K562 (cell line): ENCODE data around the gene MMP7. TPM values are rescaled to one million over a fixed set of nuclear protein-coding genes. Genes with fewer than 3 reads are reported as not detected.

Source experiments
- ATAC-seq: fragments of 200-7000 bp; cut with Tn5 transposase; 3 replicates; pipeline ENCODE4 v1.9.1; 2020; ENCODE audit warnings: moderate library complexity
- BruUV-seq: library from RNA; stranded (reverse); fragments of 400-500 nt; replicated peaks from 2 replicates; lab custom pipeline; 2021; lab: Mats Ljungman, UMichigan
- CTCF ChIA-PET: fragments of 300-600 bp; formaldehyde crosslinking; extraction: SDS; loops from one replicate; lab custom pipeline; 2021; ENCODE audit warnings: low intra/inter-chr PET ratio; lab: Yijun Ruan, JAX
- POLR2A ChIA-PET: fragments of 300-600, 350-650 bp; sonication (Branson Sonifier 250); formaldehyde crosslinking; extraction: SDS; loops from one replicate; lab custom pipeline; 2021; ENCODE audit warnings: antibody characterized with exemption, inconsistent platforms; lab: Yijun Ruan, JAX
- DNase-seq, 4 experiments: peaks; one replicate each; pipeline versions ENCODE4 v3.0.0 to v3.0.0-alpha.2; 2011 to 2018; ENCODE audit warnings: low spot score in 3 of 4, mixed read lengths in 3 of 4; ENCODE audit errors: extremely low read depth in 1 of 4
- FAIRE-seq: peaks from 2 replicates; lab custom pipeline; 2011; peaks lifted over from hg19 to GRCh38; lab: Jason Lieb, UNC
- H2AFZ ChIP-seq: 2 replicates; pipeline ENCODE4 v1.6.0; 2011; ENCODE audit warnings: low read depth, low read length, control low read depth, inconsistent platforms
- H3K27ac ChIP-seq: fragments of 200-600 bp; 3 replicates; pipeline ENCODE4 v1.8.0; 2011; ENCODE audit warnings: low read depth, mild to moderate bottlenecking, control low read depth, inconsistent platforms, low read length, moderate library complexity, mixed read lengths; ENCODE audit errors: extremely low read depth
- H3K27me3 ChIP-seq, 2 experiments: fragments of 300-600 bp in 1 of 2; 2 replicates in 1 of 2; 3 replicates in 1 of 2; pipeline versions ENCODE4 v1.6.0 to v1.8.0; 2011; ENCODE audit warnings: inconsistent platforms in 2 of 2, low read length in 2 of 2, mild to moderate bottlenecking in 1 of 2, mixed read lengths in 1 of 2, moderate library complexity in 1 of 2; ENCODE audit not compliant: control insufficient read depth in 2 of 2, insufficient read depth in 2 of 2
- H3K36me3 ChIP-seq: fragments of 300-600 bp; 3 replicates; pipeline ENCODE4 v1.8.0; 2011; ENCODE audit warnings: mild to moderate bottlenecking, low read length, inconsistent platforms; ENCODE audit not compliant: control insufficient read depth, insufficient read depth
- H3K4me1 ChIP-seq, 2 experiments: fragments of 200-600 bp in 1 of 2; replicated peaks in 1 of 2; 2 replicates in 1 of 2; 3 replicates in 1 of 2; pipeline versions ENCODE4 v1.5.1 to v1.8.0; 2011; ENCODE audit warnings: inconsistent platforms in 2 of 2, low read length in 2 of 2, mild to moderate bottlenecking in 1 of 2, mixed read lengths in 1 of 2, moderate library complexity in 1 of 2; ENCODE audit not compliant: control insufficient read depth in 2 of 2, insufficient read depth in 2 of 2
- H3K4me2 ChIP-seq: 2 replicates; pipeline ENCODE4 v1.6.1; 2011; ENCODE audit warnings: low read length, control low read depth, inconsistent platforms, mixed read lengths; ENCODE audit not compliant: insufficient read depth
- H3K4me3 ChIP-seq: fragments of 200-600 bp; sonication (generic), shearing (Covaris generic); 2 replicates; pipeline ENCODE4 v1.5.1; 2016; ENCODE audit warnings: control low read depth, inconsistent platforms
- H3K79me2 ChIP-seq: fragments of 200-600 bp; 3 replicates; pipeline ENCODE4 v1.8.0; 2011; ENCODE audit warnings: low read length, inconsistent platforms; ENCODE audit not compliant: control insufficient read depth, insufficient read depth
- H3K9ac ChIP-seq, 2 experiments: 2 replicates each; pipeline versions ENCODE4 v1.6.0 to v1.6.1; 2011; ENCODE audit warnings: low read depth in 2 of 2, low read length in 2 of 2, control low read depth in 1 of 2, inconsistent platforms in 1 of 2, mild to moderate bottlenecking in 1 of 2, mixed read lengths in 1 of 2; ENCODE audit not compliant: insufficient read depth in 1 of 2
- H3K9me1 ChIP-seq: one replicate; pipeline ENCODE4 v1.6.0; 2011; ENCODE audit warnings: inconsistent platforms, mild to moderate bottlenecking, low read length, moderate library complexity; ENCODE audit not compliant: control insufficient read depth, insufficient read depth
- H3K9me3 ChIP-seq: replicated peaks from 2 replicates; pipeline ENCODE4 v1.5.1; 2011; ENCODE audit warnings: low read depth, low read length, inconsistent platforms; ENCODE audit not compliant: control insufficient read depth, insufficient read depth
- H4K20me1 ChIP-seq: replicated peaks from 2 replicates; pipeline ENCODE4 v1.6.1; 2011; ENCODE audit warnings: low read length, inconsistent platforms, mixed read lengths; ENCODE audit not compliant: control insufficient read depth, insufficient read depth
- CCAR2 ChIP-seq: fragments of 200-400 bp; formaldehyde crosslinking; IDR thresholded peaks from 2 replicates; pipeline ENCODE4 v1.6.1; 2017; ENCODE audit warnings: mild to moderate bottlenecking, low read depth, low read length
- EP400 ChIP-seq: fragments of 450-650 bp; IDR thresholded peaks from 2 replicates; pipeline ENCODE4 v1.6.1; 2017; ENCODE audit warnings: antibody characterized with exemption, mild to moderate bottlenecking, moderate library complexity
- ETV1 ChIP-seq: fragments of 450-650 bp; conservative IDR thresholded peaks from 2 replicates; pipeline ENCODE4 v1.6.1; 2016; ENCODE audit warnings: missing genetic modification characterization, control low read depth, low read depth, missing compliant biosample characterization
- PCBP1 ChIP-seq: fragments of 200-400 bp; formaldehyde crosslinking; IDR thresholded peaks from 2 replicates; pipeline ENCODE4 v1.6.1; 2018; ENCODE audit warnings: mild to moderate bottlenecking, low read depth, low read length; ENCODE audit not compliant: poor library complexity, severe bottlenecking
- PURB ChIP-seq: sonication (generic); formaldehyde crosslinking; IDR thresholded peaks from 2 replicates; pipeline ENCODE4 v1.9.0; 2021; ENCODE audit warnings: low read depth, mild to moderate bottlenecking, missing genetic modification reagents
- ZNF232 ChIP-seq: sonication (generic); formaldehyde crosslinking; IDR thresholded peaks from 2 replicates; pipeline ENCODE4 v1.8.0; 2022; ENCODE audit warnings: mild to moderate bottlenecking, missing genetic modification reagents
- WGBS: fragments of 100-300 bp; shearing (Covaris generic); methylation state at CpG from one replicate; pipeline ENCODE4 v1.1.6; 2016; ENCODE audit warnings: low coverage, mixed read lengths; ENCODE audit not compliant: insufficient coverage; ENCODE audit errors: missing lambda C conversion rate; 5-methylcytosine and 5-hydroxymethylcytosine counted together
- in situ Hi-C: fragments of 300-500 bp; cut with MboI; formaldehyde crosslinking; loops from 4 replicates; pipeline ENCODE4 v1.15.0; 2018; ENCODE audit warnings: inconsistent platforms, mixed read lengths
- intact Hi-C: fragments of 100-400 bp; cut with micrococcal nuclease; formaldehyde crosslinking; loops from 2 replicates; pipeline ENCODE4 v1.14.2; 2022
- polyA plus RNA-seq, 8 experiments: library from polyadenylated mRNA; depleted of rRNA in 4 of 8; stranded (reverse) in 5 of 8; unstranded in 3 of 8; fragments of >200 nt; fragmentation: Nextera tagmentation in 2 of 8; fragmentation: Illumina TruSeq in 1 of 8; extraction: Ambion mirVana in 2 of 8; extraction: Trizol in 1 of 8; gene quantifications; 2 replicates each; pipeline versions ENCODE4 v1.2.1 to v1.2.3, GENCODE V29; 2011 to 2014; ENCODE audit warnings: inconsistent platforms in 1 of 8, missing spikeins in 1 of 8
- total RNA-seq, 7 experiments: library from RNA; depleted of rRNA in 6 of 7; stranded (reverse); fragments of >200 nt in 6 of 7; fragmentation: Illumina TruSeq in 2 of 7; extraction: Trizol in 2 of 7; gene quantifications; 2 replicates each; pipeline versions ENCODE4 v1.2.1 to v1.2.3, GENCODE V29; 2011 to 2021; ENCODE audit warnings: low replicate concordance in 1 of 7
- TF ChIP-seq, protein P1 (sequence below), 2 experiments: fragments of 450-650 bp; IDR thresholded peaks; 2 replicates each; pipeline ENCODE4 v1.6.1; 2016
- TF ChIP-seq, protein P2 (sequence below), 2 experiments: IDR thresholded peaks in 1 of 2; conservative IDR thresholded peaks in 1 of 2; 2 replicates each; pipeline ENCODE4 v1.6.1; 2016; ENCODE audit warnings: low read depth in 2 of 2, mild to moderate bottlenecking in 1 of 2, missing compliant biosample characterization in 1 of 2, missing genetic modification characterization in 1 of 2, moderate library complexity in 1 of 2

The MMP7 gene
- total and polyA plus RNA-seq, 9 of the 15 experiments (the other 6 are each of a cell fraction or from before 2014, with no cell fraction given), result 0.13 TPM; not detected in 8

DNA sequence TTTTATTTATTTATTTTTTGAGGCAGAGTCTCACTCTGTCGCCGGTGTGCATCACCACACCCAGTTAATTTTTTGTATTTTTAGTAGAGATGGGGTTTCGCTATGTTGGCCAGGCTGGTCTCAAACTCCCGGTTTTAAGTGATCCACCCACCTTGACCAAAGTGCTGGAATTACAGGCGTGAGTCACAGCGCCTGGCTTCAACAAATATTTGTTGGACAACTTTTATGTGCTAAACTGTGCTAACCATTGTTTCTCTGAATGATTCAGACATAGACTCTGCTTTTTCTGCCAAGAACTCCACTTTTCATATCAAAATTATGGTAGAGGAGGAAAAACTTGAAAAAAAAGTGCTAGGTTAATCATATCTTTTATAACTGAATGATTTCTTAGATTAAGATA is 36.3 kb downstream of the MMP7 start:
- no peak overlapping the region for H3K27ac ChIP-seq
- no peaks in the 10 kb centered on the region for H3K9me1 ChIP-seq
- no peak overlapping the region for H3K4me2 ChIP-seq
- TF ChIP-seq PURB (no peak), CCAR2 (no peak), ETV1 (no peak), ZNF232 (CRISPR knock-in tag) (no peak), EP400 (no peak), PCBP1 (no peak)
- TF ChIP-seq, protein P1, sequence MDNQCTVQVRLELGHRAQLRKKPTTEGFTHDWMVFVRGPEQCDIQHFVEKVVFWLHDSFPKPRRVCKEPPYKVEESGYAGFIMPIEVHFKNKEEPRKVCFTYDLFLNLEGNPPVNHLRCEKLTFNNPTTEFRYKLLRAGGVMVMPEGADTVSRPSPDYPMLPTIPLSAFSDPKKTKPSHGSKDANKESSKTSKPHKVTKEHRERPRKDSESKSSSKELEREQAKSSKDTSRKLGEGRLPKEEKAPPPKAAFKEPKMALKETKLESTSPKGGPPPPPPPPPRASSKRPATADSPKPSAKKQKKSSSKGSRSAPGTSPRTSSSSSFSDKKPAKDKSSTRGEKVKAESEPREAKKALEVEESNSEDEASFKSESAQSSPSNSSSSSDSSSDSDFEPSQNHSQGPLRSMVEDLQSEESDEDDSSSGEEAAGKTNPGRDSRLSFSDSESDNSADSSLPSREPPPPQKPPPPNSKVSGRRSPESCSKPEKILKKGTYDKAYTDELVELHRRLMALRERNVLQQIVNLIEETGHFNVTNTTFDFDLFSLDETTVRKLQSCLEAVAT (IDR thresholded peaks at IDR 0.05), result no peak
- TF ChIP-seq, protein P2, sequence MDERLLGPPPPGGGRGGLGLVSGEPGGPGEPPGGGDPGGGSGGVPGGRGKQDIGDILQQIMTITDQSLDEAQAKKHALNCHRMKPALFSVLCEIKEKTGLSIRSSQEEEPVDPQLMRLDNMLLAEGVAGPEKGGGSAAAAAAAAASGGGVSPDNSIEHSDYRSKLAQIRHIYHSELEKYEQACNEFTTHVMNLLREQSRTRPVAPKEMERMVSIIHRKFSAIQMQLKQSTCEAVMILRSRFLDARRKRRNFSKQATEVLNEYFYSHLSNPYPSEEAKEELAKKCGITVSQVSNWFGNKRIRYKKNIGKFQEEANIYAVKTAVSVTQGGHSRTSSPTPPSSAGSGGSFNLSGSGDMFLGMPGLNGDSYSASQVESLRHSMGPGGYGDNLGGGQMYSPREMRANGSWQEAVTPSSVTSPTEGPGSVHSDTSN (CRISPR knock-in tag; IDR thresholded peaks at IDR 0.05; ENCODE audit: low read depth), result no peak
- TF ChIP-seq, protein P2 (tag; conservative IDR thresholded peaks at IDR 0.05; ENCODE audit: low read depth), result no peak
- no peak overlapping the region for H3K4me3 ChIP-seq
- CTCF ChIA-PET, result interaction anchor here (2.5 to 2.7 kb wide), 3 partner anchors 103 to 206 kb away, joined by 9 to 19 read pairs (median 13); no protein-coding TSS in a partner anchor
- FAIRE-seq, result no peak
- DNase-seq, result no peak
- no peak for ATAC-seq
- no peaks in the 10 kb centered on the region for H3K36me3 ChIP-seq
- POLR2A ChIA-PET, result no interaction called here
- H3K4me1 ChIP-seq, result no peaks in the 10 kb centered on the region
- peaks cover 4 to 9% of the 10 kb centered on the region in 2 experiments; a peak in 4 of 5 replicates for H3K27me3 ChIP-seq
- no peak overlapping the region for H2AFZ ChIP-seq
- 21% methylated on average over 6 of the region's 6 CpGs for WGBS
- H3K9ac ChIP-seq, result no peak overlapping the region
- H3K79me2 ChIP-seq, result no peaks in the 10 kb centered on the region
- BruUV-seq, result no TSS peak
- intact Hi-C loops, result loop anchor here (1.0 kb wide), 1 partner anchor 200 kb away; no protein-coding TSS in a partner anchor
- in situ Hi-C loops, result loop anchor here (10.0 kb wide), 2 partner anchors 99 to 209 kb away; no protein-coding TSS in a partner anchor
- H3K9me3 ChIP-seq, result no peaks in the 10 kb centered on the region
- no peaks in the 10 kb centered on the region for H4K20me1 ChIP-seq
